Astrocyte (in vitro differentiated cells and primary cell): ENCODE results near the gene HFM1.

ENCODE experiments used
- EZH2 ChIP-seq: IDR thresholded peaks from 2 replicates; pipeline ENCODE4 v1.6.1; 2012; ENCODE audit warnings: mild to moderate bottlenecking, low read length, inconsistent platforms; ENCODE audit not compliant: insufficient read depth
- TF ChIP-seq, protein P1 (sequence below): IDR thresholded peaks from 2 replicates; pipeline ENCODE4 v1.5.1; 2011; ENCODE audit warnings: low read depth, mild to moderate bottlenecking, inconsistent platforms, low read length, moderate library complexity; ENCODE audit not compliant: insufficient read depth

DNA sequence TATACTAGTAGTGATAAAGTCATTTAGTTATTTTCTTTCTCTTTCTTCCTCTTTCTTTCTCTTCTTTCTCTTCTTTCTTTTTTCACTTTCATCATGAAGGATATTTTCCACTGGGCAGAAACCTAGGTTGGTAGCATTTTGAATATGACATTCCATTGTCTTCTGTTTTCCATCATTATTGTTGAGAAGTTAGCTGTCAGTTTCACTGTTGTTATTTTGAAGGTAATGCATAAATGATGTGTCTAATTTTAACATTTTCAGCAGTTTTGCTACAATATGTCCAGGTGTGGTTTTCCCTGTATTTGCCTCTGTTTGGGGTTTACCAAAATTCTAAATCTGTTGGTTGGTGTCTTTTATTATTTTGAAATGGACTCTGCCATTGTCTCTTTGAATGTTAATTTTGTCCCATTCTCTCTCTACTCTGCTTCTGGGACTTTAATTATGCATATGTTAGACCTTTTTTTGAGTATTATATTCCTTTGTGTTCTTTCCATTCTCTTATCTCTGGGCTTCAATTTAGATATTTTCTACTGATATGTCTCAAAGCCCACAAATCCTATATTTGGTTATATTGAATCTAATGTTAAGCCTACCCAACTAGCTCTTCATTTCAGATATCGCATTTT is 96.7 kb downstream of the HFM1 start:
- TF ChIP-seq, protein P1, sequence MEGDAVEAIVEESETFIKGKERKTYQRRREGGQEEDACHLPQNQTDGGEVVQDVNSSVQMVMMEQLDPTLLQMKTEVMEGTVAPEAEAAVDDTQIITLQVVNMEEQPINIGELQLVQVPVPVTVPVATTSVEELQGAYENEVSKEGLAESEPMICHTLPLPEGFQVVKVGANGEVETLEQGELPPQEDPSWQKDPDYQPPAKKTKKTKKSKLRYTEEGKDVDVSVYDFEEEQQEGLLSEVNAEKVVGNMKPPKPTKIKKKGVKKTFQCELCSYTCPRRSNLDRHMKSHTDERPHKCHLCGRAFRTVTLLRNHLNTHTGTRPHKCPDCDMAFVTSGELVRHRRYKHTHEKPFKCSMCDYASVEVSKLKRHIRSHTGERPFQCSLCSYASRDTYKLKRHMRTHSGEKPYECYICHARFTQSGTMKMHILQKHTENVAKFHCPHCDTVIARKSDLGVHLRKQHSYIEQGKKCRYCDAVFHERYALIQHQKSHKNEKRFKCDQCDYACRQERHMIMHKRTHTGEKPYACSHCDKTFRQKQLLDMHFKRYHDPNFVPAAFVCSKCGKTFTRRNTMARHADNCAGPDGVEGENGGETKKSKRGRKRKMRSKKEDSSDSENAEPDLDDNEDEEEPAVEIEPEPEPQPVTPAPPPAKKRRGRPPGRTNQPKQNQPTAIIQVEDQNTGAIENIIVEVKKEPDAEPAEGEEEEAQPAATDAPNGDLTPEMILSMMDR: no peak
- TF ChIP-seq EZH2: no peak
